Activated T-cell treated with anti-CD3 and anti-CD28 coated beads, Interleukin-2, amount 50 U/mL, for 24 hours (primary cell): ENCODE data around the gene SHROOM4.

Experiments
- DNase-seq: peaks from one replicate; pipeline ENCODE4 v3.0.0-alpha.2; 2020
- H3K27ac Mint-ChIP-seq: 2 replicates; pipeline ENCODE4 v1.8.0; 2020; ENCODE audit warnings: mild to moderate bottlenecking, mixed read lengths
- H3K27me3 Mint-ChIP-seq: 2 replicates; pipeline ENCODE4 v1.8.0; 2020; ENCODE audit warnings: mixed read lengths
- H3K36me3 Mint-ChIP-seq: 2 replicates; pipeline ENCODE4 v1.8.0; 2020; ENCODE audit warnings: low read depth, mixed read lengths
- H3K4me1 Mint-ChIP-seq: 2 replicates; pipeline ENCODE4 v1.8.0; 2020; ENCODE audit warnings: low read depth, mixed read lengths
- H3K4me3 Mint-ChIP-seq: 2 replicates; pipeline ENCODE4 v1.8.0; 2020; ENCODE audit warnings: mild to moderate bottlenecking, moderate library complexity, mixed read lengths
- H3K9me3 Mint-ChIP-seq: 2 replicates; pipeline ENCODE4 v1.8.0; 2020; ENCODE audit warnings: mixed read lengths

Gene SHROOM4

DNA sequence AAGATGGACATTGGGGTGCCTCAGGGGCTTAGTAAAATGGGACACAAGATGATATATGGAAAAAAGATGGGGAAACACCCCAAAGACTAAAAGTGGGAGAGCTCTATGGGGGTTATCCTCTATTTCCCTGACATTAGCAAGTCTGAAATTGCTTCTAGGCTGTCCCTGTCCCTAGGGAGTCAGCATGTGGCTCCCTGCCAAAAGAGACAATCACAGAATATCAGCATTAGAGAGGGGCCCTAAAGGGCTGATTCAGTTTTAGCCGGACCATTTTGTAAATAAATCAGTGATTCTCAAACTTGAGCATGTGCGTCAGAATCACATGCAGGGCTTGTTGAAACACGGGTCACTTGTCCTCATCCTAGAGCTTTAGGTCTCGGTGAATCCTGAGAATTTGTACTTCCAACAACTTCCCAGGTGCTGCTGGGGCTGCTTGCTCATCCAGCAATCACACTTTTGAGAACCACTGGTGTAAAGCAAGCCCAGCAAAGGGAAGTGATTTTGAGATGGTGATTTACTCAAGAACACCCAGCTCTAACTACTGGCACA is 178.1 kb downstream of the SHROOM4 start:
- H3K27ac Mint-ChIP-seq: no peak overlapping the region
- DNase-seq: no peak

DNA sequence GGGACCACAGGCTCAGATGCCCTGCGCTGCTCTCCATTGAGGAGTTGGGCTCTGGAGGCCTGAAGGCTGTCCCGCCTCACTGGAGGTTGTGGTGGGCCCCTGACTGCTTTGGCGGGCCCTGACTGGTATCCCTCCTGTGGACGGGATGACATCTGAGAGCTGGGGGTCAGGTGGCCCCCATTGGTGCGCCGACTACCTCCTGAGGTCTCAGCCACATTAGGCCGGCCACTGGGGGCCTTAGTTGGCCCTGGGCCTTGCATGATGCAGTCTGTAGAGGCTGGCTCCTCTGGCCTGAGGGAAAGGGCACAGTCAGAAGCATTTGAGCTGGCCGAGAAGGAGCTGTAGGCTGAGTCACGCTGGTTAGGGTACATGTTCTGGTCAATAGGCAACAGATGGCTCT is 178.8 kb downstream of the SHROOM4 start:
- H3K36me3 Mint-ChIP-seq: no peaks in the 10 kb centered on the region
- H3K4me3 Mint-ChIP-seq: no peak overlapping the region
- peaks cover 27% of the 10 kb centered on the region for H3K27me3 Mint-ChIP-seq
- H3K27ac Mint-ChIP-seq: no peak overlapping the region
- H3K9me3 Mint-ChIP-seq: no peaks in the 10 kb centered on the region
- no peak for DNase-seq
- H3K4me1 Mint-ChIP-seq: peaks cover 2% of the 10 kb centered on the region

More for the DNA sequence above, 178.1 kb downstream of the SHROOM4 start:
- Mint-ChIP-seq H3K4me3 (no peak overlapping the region), H3K4me1 (peaks cover 2% of the 10 kb centered on the region), H3K27me3 (peaks cover 21% of the 10 kb centered on the region), H3K9me3 (no peaks in the 10 kb centered on the region), H3K36me3 (no peaks in the 10 kb centered on the region)

DNA sequence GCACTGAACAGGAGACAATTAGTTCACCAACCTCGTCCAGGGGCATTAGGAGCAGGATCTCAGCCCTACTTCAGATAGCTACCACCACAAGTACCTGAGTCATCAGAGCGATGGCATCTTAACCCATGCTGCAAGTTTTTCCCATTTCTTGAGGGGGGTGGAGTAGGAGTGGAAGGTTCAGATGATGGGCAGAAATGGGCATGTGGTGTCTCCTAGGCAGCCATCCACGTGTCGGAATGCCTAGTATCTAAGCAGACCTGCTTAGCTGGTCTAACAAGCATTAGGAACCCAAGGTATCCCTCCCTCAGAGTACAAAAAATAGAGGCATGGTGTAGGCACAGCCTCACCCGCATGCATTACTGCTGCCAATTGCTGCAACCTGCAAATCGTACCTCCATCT is 184.2 kb downstream of the SHROOM4 start:
- H3K9me3 Mint-ChIP-seq: no peaks in the 10 kb centered on the region
- DNase-seq: no peak
- H3K4me1 Mint-ChIP-seq: no peaks in the 10 kb centered on the region
- H3K27me3 Mint-ChIP-seq: peaks cover 61% of the 10 kb centered on the region
- H3K36me3 Mint-ChIP-seq: no peaks in the 10 kb centered on the region
- no peak overlapping the region for H3K4me3 Mint-ChIP-seq
- no peak overlapping the region for H3K27ac Mint-ChIP-seq

DNA sequence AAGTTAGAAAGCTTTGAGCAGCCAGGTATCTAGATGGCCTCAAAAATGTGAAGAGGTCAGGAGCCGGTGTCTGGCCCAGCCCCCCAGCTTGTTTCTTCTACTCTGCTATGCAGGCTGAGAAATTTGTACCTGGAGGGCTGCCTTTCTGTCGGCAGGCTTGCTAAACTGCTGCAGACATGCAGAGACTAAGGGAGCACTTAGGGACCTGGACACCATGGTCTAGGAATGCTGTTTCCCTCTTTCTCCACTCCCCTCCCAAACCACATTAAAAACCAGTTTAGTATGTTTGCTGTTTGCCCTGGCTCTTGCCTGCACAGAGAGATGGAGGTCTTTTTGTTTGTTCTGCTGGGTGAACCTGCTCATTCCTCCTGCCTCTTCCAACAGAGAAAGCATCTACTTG is 186.3 kb downstream of the SHROOM4 start:
- Mint-ChIP-seq H3K9me3 (no peaks in the 10 kb centered on the region), H3K27ac (no peak overlapping the region), H3K36me3 (no peaks in the 10 kb centered on the region), H3K4me3 (no peak overlapping the region), H3K27me3 (peaks cover 70% of the 10 kb centered on the region), H3K4me1 (peaks cover under 1% of the 10 kb centered on the region)
- no peak for DNase-seq

DNA sequence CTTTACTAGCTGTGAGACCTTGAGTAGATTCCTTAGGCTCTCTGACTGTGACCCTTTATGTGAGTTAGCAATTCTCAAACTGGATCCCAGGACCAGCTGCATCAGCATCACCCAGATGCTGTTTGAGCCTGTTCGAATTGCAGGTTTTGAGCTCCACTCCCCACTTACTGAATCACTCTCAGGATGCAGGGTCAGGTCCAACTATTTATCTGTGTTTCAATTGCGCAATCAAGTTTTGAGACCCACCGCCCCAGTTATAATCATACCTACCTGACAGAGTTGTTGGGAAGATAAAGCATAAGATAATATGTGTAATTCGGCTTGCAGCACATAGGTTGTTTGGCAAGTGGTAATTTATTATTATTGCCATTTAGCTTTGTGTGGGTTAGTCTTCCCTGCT is 187.6 kb downstream of the SHROOM4 start:
- H3K4me3 Mint-ChIP-seq: no peak overlapping the region

DNA sequence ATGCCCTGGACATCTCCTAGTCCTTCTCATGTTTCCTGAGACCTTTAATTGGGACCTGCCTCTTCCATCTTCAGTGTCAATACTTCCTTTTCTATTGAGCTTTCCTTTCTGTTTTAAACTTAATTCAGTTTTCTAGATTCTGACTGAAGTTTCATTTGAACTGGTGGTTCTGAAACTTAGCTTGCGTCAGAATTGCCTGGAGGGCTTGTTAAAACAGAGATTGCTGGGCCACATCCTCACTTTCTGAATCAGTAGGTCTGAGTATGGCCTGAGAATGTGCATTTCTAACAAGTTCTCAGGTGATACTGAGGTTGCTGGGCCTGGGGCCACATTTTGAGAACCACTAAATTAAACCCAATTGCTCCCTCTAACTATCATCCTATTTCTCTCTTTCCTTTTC is 191.2 kb downstream of the SHROOM4 start:
- no peaks in the 10 kb centered on the region for H3K36me3 Mint-ChIP-seq
- no peaks in the 10 kb centered on the region for H3K9me3 Mint-ChIP-seq
- H3K4me3 Mint-ChIP-seq: no peak overlapping the region
- peaks cover 3% of the 10 kb centered on the region for H3K4me1 Mint-ChIP-seq
- no peak overlapping the region for H3K27ac Mint-ChIP-seq
- no peak for DNase-seq
- peaks cover 60% of the 10 kb centered on the region for H3K27me3 Mint-ChIP-seq

More for the DNA sequence above, 187.6 kb downstream of the SHROOM4 start:
- no peak for DNase-seq
- Mint-ChIP-seq H3K36me3 (no peaks in the 10 kb centered on the region), H3K9me3 (no peaks in the 10 kb centered on the region), H3K27me3 (peaks cover 77% of the 10 kb centered on the region), H3K27ac (no peak overlapping the region), H3K4me1 (peaks cover 3% of the 10 kb centered on the region)

DNA sequence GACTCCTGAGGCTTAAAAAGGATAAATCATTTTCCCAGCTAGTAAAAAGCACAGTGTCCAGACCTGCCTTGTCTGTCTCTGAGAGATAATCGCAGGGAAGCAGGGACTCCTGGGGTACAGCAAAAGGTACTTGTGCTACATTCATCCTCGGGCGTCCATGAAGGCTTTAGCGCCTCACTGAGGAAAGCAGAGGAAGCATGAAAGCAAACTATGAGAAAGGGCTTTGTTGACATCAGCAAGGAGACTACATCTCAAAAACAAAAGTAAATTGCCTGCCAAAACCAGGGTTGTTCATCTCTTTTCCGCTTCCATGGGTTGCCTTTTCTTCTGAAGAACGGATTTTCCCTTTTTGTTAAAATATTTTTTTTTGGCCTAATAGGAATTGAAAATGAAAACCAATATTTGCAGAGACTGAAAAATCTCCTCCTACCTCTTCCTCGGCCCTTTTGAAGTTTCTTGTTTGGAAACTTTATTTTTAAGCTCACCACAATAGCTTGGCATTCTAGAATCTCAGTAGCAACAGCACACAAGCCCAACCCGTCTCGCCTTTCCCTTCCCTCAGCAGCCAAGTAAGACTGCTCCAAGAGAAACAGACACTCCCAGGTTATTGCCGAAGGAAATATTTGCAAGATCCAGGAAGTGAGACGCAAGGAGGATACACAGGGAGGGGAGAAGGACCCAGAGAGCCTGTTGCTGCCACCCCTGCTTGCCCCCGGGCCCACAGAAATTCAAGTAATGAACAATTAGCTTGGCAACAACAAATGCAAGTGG is 195.0 kb downstream of the SHROOM4 start:
- peaks cover 58% of the 10 kb centered on the region for H3K27me3 Mint-ChIP-seq
- peaks cover 3% of the 10 kb centered on the region for H3K4me1 Mint-ChIP-seq
- no peak overlapping the region for H3K4me3 Mint-ChIP-seq
- no peak for DNase-seq
- no peaks in the 10 kb centered on the region for H3K36me3 Mint-ChIP-seq
- no peaks in the 10 kb centered on the region for H3K9me3 Mint-ChIP-seq
- no peak overlapping the region for H3K27ac Mint-ChIP-seq

DNA sequence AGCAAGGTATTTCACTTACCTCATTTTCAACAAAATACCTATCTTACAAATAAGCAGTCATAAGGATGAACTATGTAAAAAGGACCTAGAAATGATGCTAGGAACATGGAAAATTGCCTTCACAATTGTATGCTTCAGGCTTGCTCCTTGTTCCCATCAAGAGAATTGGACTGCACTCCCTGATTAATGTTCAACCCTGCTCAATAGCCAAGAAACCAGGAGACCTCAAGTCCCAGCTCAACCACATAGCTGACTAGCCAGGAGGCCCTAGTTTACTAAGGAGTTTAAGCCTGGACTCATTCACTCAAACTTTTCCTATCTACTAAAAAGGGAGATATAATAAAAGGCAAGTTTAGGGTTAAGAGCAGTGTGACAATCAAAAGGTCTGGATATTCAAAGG is 196.8 kb downstream of the SHROOM4 start:
- H3K4me1 Mint-ChIP-seq: no peaks in the 10 kb centered on the region
- H3K27ac Mint-ChIP-seq: no peak overlapping the region
- H3K36me3 Mint-ChIP-seq: no peaks in the 10 kb centered on the region
- DNase-seq: no peak
- H3K9me3 Mint-ChIP-seq: no peaks in the 10 kb centered on the region
- H3K4me3 Mint-ChIP-seq: no peak overlapping the region
- peaks cover 60% of the 10 kb centered on the region for H3K27me3 Mint-ChIP-seq

DNA sequence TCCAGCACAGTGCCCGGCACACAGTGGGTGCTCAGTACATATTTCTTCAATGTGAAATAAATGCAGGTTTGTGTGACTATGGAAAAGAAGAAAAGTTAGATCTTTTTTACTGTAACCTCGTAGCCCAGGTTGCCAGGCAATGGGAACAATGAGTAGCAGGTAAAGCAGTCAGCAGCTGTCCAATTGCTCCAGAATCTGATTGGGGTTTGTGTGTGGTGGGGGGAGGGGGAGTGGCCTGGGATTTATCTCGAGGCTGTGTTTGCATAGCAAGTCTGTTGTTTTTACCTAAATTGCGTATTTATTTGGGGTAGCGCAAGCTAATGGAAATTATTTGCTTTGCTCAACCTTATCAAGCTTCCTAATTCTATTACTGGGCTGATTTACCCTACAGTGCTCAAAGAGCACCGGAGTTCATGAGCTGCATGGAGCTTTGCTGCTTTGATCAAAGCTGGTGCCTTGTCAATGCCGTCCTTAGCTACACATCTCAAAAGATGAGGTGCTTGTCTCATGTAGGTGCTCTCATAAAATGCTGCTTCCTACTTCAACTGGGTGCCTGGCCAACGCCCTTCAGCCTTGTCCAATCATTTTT is 198.3 kb downstream of the SHROOM4 start:
- H3K27ac Mint-ChIP-seq: no peak overlapping the region
- no peaks in the 10 kb centered on the region for H3K9me3 Mint-ChIP-seq

DNA sequence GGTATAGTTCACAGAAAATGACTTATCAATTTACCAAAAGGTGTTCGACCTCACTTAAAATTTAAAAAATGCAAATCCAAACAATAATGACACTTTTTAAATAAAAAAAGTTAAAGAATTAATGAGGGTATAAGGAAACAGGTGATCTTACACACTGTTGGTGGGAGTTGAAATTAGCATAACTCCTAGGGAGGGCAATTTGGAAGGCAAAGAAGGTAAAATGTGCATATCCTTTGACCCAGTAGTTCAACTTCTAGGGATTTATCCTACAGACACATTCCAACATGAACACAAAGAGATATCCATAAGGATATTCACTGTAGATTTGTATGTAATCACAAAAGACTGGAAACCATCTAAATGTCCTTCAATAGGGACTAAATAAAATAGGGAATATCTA is 199.5 kb downstream of the SHROOM4 start:
- no peak for DNase-seq
- Mint-ChIP-seq H3K9me3 (no peaks in the 10 kb centered on the region), H3K27ac (no peak overlapping the region), H3K4me1 (no peaks in the 10 kb centered on the region), H3K27me3 (peaks cover 61% of the 10 kb centered on the region), H3K36me3 (no peaks in the 10 kb centered on the region), H3K4me3 (no peak overlapping the region)

More for the DNA sequence above, 198.3 kb downstream of the SHROOM4 start:
- Mint-ChIP-seq H3K4me3 (no peak overlapping the region), H3K27me3 (peaks cover 56% of the 10 kb centered on the region), H3K4me1 (no peaks in the 10 kb centered on the region), H3K36me3 (no peaks in the 10 kb centered on the region)
- no peak for DNase-seq

DNA sequence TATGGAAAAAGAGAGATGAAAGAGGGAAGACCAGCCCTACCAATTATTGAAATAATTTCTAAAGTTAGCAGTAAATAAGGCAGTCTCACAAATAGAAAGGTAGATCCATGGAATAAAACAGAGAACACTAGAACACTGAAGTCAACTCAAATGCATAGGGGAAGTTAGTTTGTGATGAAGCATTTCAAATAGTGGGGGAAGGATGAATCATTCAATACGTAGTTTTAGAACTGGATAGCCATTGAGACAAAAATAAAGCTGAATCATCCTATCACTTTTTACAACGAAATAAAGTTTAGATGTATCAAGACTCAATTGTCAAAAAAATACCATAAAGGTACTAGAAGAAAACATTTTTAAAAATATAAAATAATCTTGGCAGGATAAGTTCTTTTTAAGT is 200.1 kb downstream of the SHROOM4 start:
- Mint-ChIP-seq H3K36me3 (no peaks in the 10 kb centered on the region), H3K4me1 (no peaks in the 10 kb centered on the region), H3K27ac (no peak overlapping the region), H3K4me3 (no peak overlapping the region), H3K27me3 (peaks cover 57% of the 10 kb centered on the region), H3K9me3 (no peaks in the 10 kb centered on the region)
- DNase-seq: no peak

DNA sequence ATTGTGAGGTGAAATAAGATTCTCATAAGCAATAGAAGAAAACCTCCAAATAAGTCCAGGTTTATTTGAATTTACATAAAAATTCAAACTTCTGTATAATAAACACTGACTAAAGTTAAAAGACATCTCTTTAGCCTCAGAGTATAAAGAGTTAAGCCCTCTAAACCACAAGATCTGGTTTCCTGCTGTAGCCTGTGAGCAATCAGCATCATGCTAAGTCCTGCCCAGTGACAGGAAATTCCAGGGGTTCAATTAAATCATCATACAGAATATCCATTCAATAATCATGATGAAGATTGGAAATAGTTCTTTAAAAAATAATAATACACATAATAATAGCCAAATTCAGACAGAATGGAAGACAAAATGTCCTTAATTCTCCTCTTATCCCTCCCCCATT is 204.2 kb downstream of the SHROOM4 start:
- Mint-ChIP-seq H3K9me3 (no peaks in the 10 kb centered on the region), H3K36me3 (no peaks in the 10 kb centered on the region), H3K4me1 (no peaks in the 10 kb centered on the region), H3K27ac (no peak overlapping the region), H3K4me3 (no peak overlapping the region), H3K27me3 (peaks cover 66% of the 10 kb centered on the region)
- DNase-seq: no peak

DNA sequence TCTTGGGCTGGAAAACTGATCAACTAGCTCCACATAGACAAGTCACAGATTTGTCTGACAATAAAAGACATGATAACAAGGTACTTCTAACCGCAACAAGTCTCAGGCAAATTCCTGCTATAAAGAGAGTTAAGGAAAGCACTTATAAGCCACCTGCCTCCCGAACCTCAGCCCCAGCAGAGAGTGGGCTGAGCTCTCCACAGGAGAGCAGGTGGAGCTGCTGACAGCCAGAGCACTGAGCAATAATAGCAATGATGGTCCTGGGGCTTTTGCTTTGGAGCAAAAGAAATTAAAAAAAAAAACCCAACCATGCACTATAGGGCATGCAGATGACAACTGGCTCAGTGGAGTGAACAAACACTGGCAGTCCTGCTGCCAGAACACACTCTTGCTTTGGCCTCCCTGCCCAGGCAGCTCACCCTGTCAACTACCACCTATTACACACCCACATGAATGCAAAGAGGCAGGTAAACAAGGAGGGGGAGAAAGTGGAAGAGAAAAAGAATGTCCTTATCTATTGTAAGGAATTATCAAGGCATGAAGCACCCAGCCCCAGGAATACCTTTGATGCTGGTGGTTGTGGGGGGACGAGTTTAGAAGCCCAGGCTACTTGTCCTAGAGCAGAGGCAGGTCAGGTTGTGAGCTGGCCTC is 207.6 kb downstream of the SHROOM4 start:
- Mint-ChIP-seq H3K4me3 (no peak overlapping the region), H3K27ac (no peak overlapping the region), H3K36me3 (no peaks in the 10 kb centered on the region), H3K4me1 (no peaks in the 10 kb centered on the region), H3K9me3 (no peaks in the 10 kb centered on the region), H3K27me3 (peaks cover 58% of the 10 kb centered on the region)
- no peak for DNase-seq

DNA sequence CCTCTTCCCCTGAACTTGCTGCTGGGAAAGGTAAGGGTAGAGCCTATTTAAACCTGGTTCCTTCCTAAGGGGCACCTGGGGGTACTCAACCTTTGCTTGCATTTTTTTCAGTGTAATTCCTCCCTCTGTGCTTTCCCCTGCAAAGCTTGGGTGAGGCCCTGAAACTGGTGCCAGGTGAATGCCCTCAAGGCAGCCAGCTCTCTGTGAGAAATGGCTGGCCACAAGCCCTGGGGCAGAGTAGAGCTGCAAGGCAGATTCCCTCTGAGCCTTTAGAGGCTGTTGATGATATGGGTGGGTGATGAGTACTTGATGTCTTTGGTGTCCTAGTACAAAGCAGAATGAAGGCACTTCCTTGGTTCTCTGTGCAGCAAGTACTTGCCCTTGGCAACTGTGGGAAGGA is 217.9 kb downstream of the SHROOM4 start:
- no peaks in the 10 kb centered on the region for H3K9me3 Mint-ChIP-seq
- no peaks in the 10 kb centered on the region for H3K36me3 Mint-ChIP-seq
- no peaks in the 10 kb centered on the region for H3K4me1 Mint-ChIP-seq
- no peak for DNase-seq
- no peak overlapping the region for H3K4me3 Mint-ChIP-seq
- H3K27me3 Mint-ChIP-seq: peaks cover 57% of the 10 kb centered on the region
- H3K27ac Mint-ChIP-seq: no peak overlapping the region

DNA sequence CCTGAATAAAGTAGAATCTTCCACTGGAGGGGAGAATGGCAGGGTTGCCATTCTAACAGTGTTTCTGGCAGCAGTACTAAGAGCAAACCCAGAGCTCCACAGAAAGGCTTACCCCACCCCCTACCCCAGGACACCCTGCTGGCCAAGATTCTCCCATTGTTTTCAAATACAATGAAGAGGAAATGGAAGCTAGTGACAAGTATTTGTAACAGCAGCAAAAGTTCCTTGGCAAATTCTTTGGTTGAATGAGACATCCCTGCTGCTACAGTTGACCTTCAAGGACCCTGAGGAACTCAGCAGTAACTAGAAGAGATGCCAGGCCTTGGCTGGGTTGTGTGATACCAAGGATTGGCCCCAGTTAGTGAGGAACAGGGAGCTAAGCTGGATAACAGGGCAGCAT is 219.2 kb downstream of the SHROOM4 start:
- Mint-ChIP-seq H3K4me3 (no peak overlapping the region), H3K4me1 (no peaks in the 10 kb centered on the region), H3K27ac (no peak overlapping the region), H3K36me3 (no peaks in the 10 kb centered on the region), H3K27me3 (peaks cover 60% of the 10 kb centered on the region), H3K9me3 (no peaks in the 10 kb centered on the region)
- no peak for DNase-seq
